CD1c-positive myeloid dendritic cell (primary cell): ENCODE measurements around the gene MARS1.

Experiments
- DNase-seq: peaks from one replicate; pipeline ENCODE4 v3.0.0-alpha.2; 2016; ENCODE audit errors: extremely low spot score

Gene MARS1

GRCh38 chr12:57458665-57459054 lies 29.2 kb upstream of the MARS1 start:
- DNase-seq = no peak

DNA sequence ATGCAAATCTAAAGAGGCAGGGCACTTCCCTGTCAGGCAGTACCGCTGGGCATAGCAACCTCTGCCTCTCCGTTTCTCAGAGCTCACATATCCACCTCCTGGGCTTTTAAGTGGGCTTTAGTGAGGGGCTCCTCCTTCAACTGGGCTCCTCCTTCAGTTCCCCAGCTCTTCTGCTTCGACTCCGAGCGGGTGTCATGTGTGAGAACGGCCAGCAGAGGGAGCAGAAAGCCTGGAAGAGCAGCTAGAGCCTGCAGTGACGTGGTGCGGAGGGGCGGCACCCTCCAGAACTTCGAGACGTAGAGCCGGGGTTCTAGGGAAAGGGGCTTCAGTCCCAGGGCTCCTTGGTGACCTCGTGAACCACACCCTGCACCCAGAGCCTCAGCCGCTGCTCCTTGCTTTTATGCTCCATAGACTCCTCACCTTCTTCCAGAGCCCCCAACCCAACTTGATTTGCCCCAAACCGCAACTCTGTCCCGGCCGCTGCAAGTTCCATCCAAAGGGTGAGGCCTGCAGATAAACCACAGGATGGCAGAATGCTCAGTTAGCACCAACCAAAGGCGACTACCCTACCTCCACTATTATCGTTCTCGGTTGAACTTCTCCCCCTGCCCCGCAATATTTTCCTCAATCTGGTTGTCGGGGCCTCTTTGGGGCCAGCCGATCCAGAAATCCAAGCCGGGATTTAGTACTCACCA lies 28.7 kb upstream of the MARS1 start:
- peak; percentile 96 for DNase-seq

DNA sequence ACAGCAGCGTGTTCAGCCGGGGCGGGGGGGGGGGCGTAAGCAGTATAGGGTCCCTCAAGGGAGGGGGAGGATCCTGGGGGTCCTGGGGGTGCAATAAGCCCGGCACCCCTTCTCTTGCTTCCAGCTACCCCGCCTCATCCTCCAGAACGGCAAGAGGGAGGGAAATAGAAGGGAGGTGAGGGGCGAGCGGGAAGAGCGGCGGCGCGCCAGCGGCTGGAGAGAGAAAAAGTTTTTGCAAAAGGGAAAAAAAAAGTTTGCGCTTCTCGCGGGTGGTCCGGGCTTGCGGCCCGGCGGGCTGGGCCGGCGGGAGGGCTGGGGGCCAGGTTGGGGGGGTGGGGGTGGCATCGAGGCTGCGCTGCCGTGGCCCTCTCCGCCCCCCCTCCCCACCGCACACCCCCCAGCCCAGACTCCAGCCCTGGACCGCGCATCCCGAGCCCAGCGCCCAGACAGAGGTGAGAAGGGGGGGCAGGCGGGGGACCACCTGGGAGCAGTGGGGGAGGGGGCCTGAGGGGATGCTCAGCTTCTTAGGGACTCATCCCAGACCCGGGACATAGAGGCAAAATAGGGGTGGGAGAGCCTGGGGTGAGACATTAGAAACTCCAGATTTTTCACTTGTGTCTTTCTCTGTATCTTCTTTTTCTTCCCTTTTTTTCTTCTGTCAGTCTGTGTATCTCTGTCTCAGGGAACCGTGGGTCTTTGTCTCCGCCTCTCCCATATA lies 28.0 kb upstream of the MARS1 start, which contains the start of gene GLI1:
TSS of gene GLI1 (plus strand) at position 36 of the 718 bp plus-strand sequence. CDS start 3,907 bp downstream, outside the sequence.
- no peak for DNase-seq

DNA sequence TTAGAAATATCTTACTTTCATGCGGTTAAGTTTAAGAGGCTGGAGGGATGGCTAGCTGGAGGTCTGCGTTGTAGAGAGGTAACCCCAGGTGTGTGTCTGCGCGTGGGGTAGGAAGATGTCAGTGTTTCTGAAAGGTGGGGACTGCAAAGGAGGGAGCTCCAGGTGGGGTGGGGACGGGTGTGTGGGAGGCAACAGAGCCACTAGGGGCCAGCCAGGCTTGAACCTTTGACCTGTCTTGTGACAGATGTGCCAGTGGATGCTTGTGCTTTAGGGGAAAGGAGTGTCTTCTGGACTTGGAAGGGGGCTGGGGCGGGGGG lies 27.4 kb upstream of the MARS1 start:
- DNase-seq = no peak

GRCh38 chr12:57460841-57461275 lies 27.0 kb upstream of the MARS1 start:
- DNase-seq = no peak

- no peak for DNase-seq
These were observed 26.5 kb upstream of the MARS1 start for GRCh38 chr12:57461276-57461916.

GRCh38 chr12:57461917-57462250 lies 26.0 kb upstream of the MARS1 start:
- no peak for DNase-seq

GRCh38 chr12:57462251-57462911 lies 25.5 kb upstream of the MARS1 start:
- DNase-seq = peak; percentile 89

DNA sequence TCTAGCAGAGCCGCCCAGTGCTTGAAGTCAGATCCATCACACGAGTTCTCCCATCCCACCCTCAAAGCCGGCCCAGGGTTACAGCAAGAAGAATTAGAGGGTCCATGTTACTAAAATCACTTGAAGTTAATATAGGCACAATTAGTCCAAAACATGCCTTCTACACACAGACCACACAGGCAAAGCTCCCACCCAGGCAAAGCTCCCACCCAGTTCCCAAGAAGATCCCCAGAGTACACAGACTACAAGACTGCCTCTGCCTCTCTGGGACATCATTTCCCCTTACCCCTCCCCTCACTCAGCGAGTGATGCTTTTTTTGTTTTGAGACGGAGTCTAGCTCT lies 25.0 kb upstream of the MARS1 start:
- DNase-seq = no peak

DNA sequence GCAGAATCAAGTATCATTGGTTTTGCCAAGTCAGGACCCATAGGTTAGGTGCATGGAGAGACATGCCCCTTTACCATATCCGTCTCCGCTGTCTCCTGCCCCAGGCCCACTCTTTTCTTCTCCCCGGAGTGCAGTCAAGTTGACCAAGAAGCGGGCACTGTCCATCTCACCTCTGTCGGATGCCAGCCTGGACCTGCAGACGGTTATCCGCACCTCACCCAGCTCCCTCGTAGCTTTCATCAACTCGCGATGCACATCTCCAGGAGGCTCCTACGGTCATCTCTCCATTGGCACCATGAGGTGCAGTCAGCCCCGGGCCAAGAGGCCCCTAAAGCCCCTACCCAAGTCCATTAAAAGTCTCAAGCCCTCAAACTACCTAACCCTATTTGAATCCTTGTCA lies 23.3 kb upstream of the MARS1 start:
- DNase-seq = no peak

- DNase-seq = no peak
These were observed 22.7 kb upstream of the MARS1 start for GRCh38 chr12:57465030-57465746.

- no peak for DNase-seq
These were observed 21.9 kb upstream of the MARS1 start for GRCh38 chr12:57465747-57466505.

GRCh38 chr12:57467212-57467874 lies 20.5 kb upstream of the MARS1 start:
- no peak for DNase-seq

DNA sequence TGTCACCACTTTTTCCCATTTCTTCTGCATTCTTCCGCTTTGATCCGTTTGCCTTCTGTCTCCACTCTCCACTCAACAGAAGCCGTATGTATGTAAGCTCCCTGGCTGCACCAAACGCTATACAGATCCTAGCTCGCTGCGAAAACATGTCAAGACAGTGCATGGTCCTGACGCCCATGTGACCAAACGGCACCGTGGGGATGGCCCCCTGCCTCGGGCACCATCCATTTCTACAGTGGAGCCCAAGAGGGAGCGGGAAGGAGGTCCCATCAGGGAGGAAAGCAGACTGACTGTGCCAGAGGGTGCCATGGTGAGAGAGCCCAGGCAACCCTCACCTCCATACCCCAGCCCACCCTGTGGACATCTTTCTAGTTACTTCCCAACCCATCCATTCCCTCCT lies 20.0 kb upstream of the MARS1 start:
- DNase-seq = no peak

DNA sequence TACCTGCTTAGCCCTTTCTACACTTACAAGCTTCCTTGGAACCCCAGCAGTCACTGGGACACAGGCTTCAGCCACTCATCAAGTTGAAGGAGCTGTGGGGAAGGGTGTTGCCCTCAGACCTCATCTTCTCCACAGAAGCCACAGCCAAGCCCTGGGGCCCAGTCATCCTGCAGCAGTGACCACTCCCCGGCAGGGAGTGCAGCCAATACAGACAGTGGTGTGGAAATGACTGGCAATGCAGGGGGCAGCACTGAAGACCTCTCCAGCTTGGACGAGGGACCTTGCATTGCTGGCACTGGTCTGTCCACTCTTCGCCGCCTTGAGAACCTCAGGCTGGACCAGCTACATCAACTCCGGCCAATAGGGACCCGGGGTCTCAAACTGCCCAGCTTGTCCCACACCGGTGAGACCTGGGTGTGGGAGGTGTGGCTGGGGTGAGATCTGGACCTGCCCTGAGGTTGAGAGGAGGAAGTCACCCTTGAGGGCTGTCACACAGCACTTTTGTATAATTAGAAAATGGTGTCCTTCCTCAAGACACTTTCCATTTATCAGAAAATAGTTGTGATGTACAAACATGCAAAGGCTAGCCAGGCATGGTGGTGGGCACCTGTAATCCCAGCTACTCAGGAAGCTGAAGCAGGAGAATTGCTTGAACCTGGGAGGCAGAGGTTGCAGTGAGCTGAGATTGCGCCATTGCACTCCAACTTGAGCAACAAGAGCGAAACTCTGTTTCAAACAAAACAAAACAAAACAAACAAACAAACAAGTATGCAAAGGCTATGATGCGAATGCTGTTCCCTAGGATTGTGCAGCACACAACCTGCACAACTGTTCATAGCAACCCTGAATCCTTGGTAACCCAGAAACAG lies 18.3 kb upstream of the MARS1 start:
- no peak for DNase-seq

DNA sequence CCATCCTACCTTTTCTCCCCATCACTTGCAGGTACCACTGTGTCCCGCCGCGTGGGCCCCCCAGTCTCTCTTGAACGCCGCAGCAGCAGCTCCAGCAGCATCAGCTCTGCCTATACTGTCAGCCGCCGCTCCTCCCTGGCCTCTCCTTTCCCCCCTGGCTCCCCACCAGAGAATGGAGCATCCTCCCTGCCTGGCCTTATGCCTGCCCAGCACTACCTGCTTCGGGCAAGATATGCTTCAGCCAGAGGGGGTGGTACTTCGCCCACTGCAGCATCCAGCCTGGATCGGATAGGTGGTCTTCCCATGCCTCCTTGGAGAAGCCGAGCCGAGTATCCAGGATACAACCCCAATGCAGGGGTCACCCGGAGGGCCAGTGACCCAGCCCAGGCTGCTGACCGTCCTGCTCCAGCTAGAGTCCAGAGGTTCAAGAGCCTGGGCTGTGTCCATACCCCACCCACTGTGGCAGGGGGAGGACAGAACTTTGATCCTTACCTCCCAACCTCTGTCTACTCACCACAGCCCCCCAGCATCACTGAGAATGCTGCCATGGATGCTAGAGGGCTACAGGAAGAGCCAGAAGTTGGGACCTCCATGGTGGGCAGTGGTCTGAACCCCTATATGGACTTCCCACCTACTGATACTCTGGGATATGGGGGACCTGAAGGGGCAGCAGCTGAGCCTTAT lies 17.4 kb upstream of the MARS1 start:
- DNase-seq = no peak

GRCh38 chr12:57470970-57471656 lies 16.8 kb upstream of the MARS1 start:
- no peak for DNase-seq

DNA sequence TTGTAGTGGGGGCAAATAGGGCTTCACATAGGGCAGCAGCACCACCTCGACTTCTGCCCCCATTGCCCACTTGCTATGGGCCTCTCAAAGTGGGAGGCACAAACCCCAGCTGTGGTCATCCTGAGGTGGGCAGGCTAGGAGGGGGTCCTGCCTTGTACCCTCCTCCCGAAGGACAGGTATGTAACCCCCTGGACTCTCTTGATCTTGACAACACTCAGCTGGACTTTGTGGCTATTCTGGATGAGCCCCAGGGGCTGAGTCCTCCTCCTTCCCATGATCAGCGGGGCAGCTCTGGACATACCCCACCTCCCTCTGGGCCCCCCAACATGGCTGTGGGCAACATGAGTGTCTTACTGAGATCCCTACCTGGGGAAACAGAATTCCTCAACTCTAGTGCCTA lies 16.2 kb upstream of the MARS1 start:
- DNase-seq = no peak

GRCh38 chr12:57472391-57472790 lies 15.5 kb upstream of the MARS1 start:
- DNase-seq = no peak
